ENCODE results near the gene TBX3.

TBX3 gene

DNA sequence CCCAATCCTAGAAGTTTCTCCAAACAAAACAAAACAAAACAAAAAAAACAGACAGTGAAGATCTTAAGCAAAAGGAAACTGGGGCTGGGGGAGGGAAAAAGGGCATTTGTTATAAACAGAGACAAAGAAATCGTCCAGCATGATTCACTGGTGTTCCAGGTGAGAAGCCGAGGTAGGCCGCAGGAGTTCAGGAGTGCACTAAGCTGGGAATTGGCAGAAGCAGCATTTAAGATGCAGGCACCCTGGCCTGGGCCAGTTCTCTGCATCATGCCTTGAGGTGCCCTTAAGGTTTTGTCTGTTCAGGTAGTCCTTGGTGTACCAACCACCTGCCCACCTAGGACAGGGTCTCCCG lies 11.2 kb downstream of the TBX3 start:
- Histone ChIP-seq H3K79me2 (ENCODE audit: insufficient read depth, low read depth) (no peaks in the 10 kb centered on the region), H3K27ac (no peak overlapping the region), H2AFZ (ENCODE audit: low read depth) (no peak overlapping the region), H3K36me3 (ENCODE audit: insufficient read depth) (no peaks in the 10 kb centered on the region), H3K4me3 (IDR thresholded peaks at IDR 0.05; ENCODE audit: insufficient read depth, low read depth, low read length) (no peak overlapping the region), H3K9ac (no peak overlapping the region), H3K27me3 (ENCODE audit: insufficient read depth, low read depth) (no peaks in the 10 kb centered on the region), H3K4me2 (no peak overlapping the region), H4K20me1 (ENCODE audit: insufficient read depth) (no peaks in the 10 kb centered on the region), H3K4me1 (ENCODE audit: low read depth, poor library complexity, severe bottlenecking) (no peaks in the 10 kb centered on the region)
- TF ChIP-seq, protein P1, sequence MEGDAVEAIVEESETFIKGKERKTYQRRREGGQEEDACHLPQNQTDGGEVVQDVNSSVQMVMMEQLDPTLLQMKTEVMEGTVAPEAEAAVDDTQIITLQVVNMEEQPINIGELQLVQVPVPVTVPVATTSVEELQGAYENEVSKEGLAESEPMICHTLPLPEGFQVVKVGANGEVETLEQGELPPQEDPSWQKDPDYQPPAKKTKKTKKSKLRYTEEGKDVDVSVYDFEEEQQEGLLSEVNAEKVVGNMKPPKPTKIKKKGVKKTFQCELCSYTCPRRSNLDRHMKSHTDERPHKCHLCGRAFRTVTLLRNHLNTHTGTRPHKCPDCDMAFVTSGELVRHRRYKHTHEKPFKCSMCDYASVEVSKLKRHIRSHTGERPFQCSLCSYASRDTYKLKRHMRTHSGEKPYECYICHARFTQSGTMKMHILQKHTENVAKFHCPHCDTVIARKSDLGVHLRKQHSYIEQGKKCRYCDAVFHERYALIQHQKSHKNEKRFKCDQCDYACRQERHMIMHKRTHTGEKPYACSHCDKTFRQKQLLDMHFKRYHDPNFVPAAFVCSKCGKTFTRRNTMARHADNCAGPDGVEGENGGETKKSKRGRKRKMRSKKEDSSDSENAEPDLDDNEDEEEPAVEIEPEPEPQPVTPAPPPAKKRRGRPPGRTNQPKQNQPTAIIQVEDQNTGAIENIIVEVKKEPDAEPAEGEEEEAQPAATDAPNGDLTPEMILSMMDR (conservative IDR thresholded peaks at IDR 0.05; ENCODE audit: low read depth, low read length), result no peak

DNA sequence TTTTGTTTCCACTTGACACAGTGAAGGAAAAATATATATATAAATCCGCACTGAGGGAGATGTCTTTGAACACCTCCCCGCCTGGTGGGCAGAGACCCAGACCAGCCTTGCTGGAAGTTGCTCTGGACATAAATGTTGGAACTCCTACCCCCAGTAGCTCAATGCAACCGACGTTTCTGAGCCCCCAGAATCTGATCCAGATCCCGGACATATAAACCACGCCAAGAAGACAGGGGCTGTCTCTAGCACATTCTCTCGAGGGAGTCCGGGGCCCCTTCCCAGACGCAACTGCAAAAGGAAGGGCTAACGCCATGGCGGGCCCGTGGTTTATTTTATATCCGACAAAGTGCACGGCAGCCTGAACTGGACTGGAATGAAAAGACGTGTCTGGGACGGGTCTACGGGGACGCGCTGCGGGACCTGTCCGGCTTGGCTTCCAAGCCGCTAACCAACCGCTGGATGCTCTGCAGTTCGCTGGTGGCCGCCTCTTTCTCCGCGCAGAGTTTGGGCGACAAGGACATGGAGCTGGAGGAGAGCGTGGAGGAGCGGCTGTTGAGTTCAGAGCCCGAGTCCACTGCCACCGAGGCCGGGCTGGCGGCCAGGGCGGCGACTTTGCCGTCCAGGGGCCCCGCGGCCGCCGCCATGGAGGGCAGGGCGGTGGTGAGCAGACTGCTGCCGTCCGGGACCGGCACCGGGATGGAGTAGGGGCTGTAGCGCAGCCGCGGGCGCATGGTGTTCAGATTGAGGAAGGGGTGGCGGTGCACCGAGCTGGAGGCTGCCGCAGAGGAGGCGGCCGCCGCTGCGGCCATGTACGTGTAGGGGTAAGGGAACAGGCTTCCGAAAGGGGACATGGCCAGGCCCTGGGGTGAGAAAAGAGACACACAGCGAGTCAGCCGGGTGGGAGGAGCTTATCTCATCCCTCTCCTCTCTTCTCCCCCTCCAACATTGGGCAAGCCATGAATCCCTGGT lies 12.2 kb downstream of the TBX3 start:
- no peaks in the 10 kb centered on the region for H3K79me2 ChIP-seq (ENCODE audit: insufficient read depth, low read depth)
- H3K27ac ChIP-seq, result no peak overlapping the region
- H4K20me1 ChIP-seq (ENCODE audit: insufficient read depth), result no peaks in the 10 kb centered on the region
- no peak overlapping the region for H3K9ac ChIP-seq
- H3K4me3 ChIP-seq (IDR thresholded peaks at IDR 0.05; ENCODE audit: insufficient read depth, low read depth, low read length), result no peak overlapping the region
- no peak overlapping the region for H3K4me2 ChIP-seq
- no peaks in the 10 kb centered on the region for H3K36me3 ChIP-seq (ENCODE audit: insufficient read depth)
- H2AFZ ChIP-seq (ENCODE audit: low read depth), result no peak overlapping the region
- H3K27me3 ChIP-seq (ENCODE audit: insufficient read depth, low read depth), result no peaks in the 10 kb centered on the region
- H3K4me1 ChIP-seq (ENCODE audit: low read depth, poor library complexity, severe bottlenecking), result no peaks in the 10 kb centered on the region
- TF ChIP-seq, protein P1 (conservative IDR thresholded peaks at IDR 0.05; ENCODE audit: low read depth, low read length), result no peak

DNA sequence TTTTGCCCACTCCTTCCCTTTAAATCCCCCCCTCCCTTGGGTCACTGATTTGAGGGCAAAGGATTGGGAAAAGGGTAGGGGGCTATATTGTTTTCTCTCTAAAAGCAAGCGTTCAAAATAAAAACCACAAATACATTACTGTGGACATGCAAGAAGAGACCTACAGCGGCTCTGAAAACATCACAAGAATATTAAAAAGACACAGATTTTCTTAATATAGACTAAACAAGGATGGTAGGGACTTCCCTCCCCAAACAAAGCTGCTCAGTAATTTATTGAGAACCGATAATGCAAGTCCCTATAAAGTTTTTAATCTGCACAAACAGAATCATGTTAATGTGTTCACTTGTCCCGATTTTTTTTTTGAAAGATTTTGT lies 12.9 kb downstream of the TBX3 start:
- H3K27ac ChIP-seq, result no peak overlapping the region
- no peaks in the 10 kb centered on the region for H3K36me3 ChIP-seq (ENCODE audit: insufficient read depth)
- H3K79me2 ChIP-seq (ENCODE audit: insufficient read depth, low read depth), result no peaks in the 10 kb centered on the region
- no peak overlapping the region for H3K9ac ChIP-seq
- H3K4me3 ChIP-seq (IDR thresholded peaks at IDR 0.05; ENCODE audit: insufficient read depth, low read depth, low read length), result no peak overlapping the region
- H4K20me1 ChIP-seq (ENCODE audit: insufficient read depth), result no peaks in the 10 kb centered on the region
- TF ChIP-seq, protein P1 (conservative IDR thresholded peaks at IDR 0.05; ENCODE audit: low read depth, low read length), result no peak
- no peaks in the 10 kb centered on the region for H3K4me1 ChIP-seq (ENCODE audit: low read depth, poor library complexity, severe bottlenecking)
- no peak overlapping the region for H3K4me2 ChIP-seq
- no peaks in the 10 kb centered on the region for H3K27me3 ChIP-seq (ENCODE audit: insufficient read depth, low read depth)
- H2AFZ ChIP-seq (ENCODE audit: low read depth), result no peak overlapping the region

DNA sequence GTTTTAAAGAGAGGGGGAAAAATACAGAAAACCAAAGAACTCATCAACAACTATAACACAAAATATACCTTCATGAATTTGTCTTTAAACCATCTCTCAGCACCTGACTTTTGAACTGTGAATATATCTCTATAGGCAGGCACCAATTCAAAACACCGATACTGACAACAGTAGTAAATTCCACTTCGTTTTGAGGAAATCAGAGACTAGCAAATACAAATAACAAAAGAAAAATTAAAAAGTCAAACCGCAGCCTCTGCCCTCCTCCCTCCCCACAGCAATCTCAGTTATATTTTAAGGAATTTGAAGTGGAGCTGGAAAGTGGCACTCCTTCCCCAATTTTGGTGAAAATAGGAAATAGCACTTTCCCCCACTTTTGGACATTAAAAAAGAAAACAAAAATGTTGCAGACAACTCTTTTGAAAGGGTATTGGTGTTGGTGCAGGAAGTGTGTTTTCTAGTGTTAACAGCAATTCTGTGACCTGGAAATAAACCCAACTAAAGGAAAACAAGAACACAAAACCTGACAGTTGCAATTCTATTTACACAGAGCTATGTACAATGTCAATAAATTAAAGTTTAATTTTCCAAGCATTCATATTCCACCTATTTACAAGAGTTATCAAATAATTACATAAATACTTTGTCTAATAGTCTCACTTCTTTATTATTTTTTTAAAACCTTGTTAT lies 13.5 kb downstream of the TBX3 start:
- TF ChIP-seq, protein P1 (conservative IDR thresholded peaks at IDR 0.05; ENCODE audit: low read depth, low read length), result no peak
- Histone ChIP-seq H3K4me3 (IDR thresholded peaks at IDR 0.05; ENCODE audit: insufficient read depth, low read depth, low read length) (no peak overlapping the region), H3K27me3 (ENCODE audit: insufficient read depth, low read depth) (no peaks in the 10 kb centered on the region), H3K79me2 (ENCODE audit: insufficient read depth, low read depth) (no peaks in the 10 kb centered on the region), H3K4me2 (no peak overlapping the region), H3K36me3 (ENCODE audit: insufficient read depth) (no peaks in the 10 kb centered on the region), H4K20me1 (ENCODE audit: insufficient read depth) (no peaks in the 10 kb centered on the region), H3K4me1 (ENCODE audit: low read depth, poor library complexity, severe bottlenecking) (no peaks in the 10 kb centered on the region), H3K9ac (no peak overlapping the region), H2AFZ (ENCODE audit: low read depth) (no peak overlapping the region), H3K27ac (no peak overlapping the region)

All from KMS-11 (cell line).